GM21447 (cell line): ENCODE results near the gene OR5B21.

Experiments
- ATAC-seq: cut with Tn5 transposase; IDR thresholded peaks from one replicate; pipeline ENCODE4 v1.9.1; 2021; ENCODE audit not compliant: unreplicated experiment

Gene OR5B21

GRCh38 chr11:58494101-58494500, 13.8 kb downstream of the OR5B21 start:
- no peak for ATAC-seq

GRCh38 chr11:58493676-58494075, 14.2 kb downstream of the OR5B21 start:
- no peak for ATAC-seq

- no peak for ATAC-seq
Measured at GRCh38 chr11:58490827-58491226, 17.1 kb downstream of the OR5B21 start.

- no peak for ATAC-seq
Measured at GRCh38 chr11:58487170-58487569, 20.7 kb downstream of the OR5B21 start.

- ATAC-seq, result no peak
Measured at GRCh38 chr11:58485961-58486360, 21.9 kb downstream of the OR5B21 start.

- ATAC-seq, result no peak
Measured at GRCh38 chr11:58471892-58472291, 36.0 kb downstream of the OR5B21 start.

- ATAC-seq, result no peak
Measured at GRCh38 chr11:58466293-58466692, 41.6 kb downstream of the OR5B21 start.

- ATAC-seq, result no peak
Measured at GRCh38 chr11:58465690-58466089, 42.2 kb downstream of the OR5B21 start.
